HL-60 (cell line): ENCODE data around the gene SLC12A7.

Experiments used
- DNase-seq, 2 experiments: peaks; one replicate each; pipeline ENCODE4 v3.0.0-alpha.2; 2010 to 2020; ENCODE audit warnings: low read depth in 1 of 2, low spot score in 1 of 2
- H3K27ac ChIP-seq: fragments of 250-450 bp; sonication (Bioruptor Pico); replicated peaks from 2 replicates; pipeline ENCODE4 v1.5.1; 2020; ENCODE audit warnings: mild to moderate bottlenecking, moderate library complexity
- H3K27me3 ChIP-seq: fragments of 250-450 bp; sonication (Bioruptor Pico); 2 replicates; pipeline ENCODE4 v1.5.1; 2021; ENCODE audit warnings: mild to moderate bottlenecking, moderate library complexity; ENCODE audit not compliant: insufficient read depth, poor library complexity, severe bottlenecking
- H3K4me3 ChIP-seq: replicated peaks from 2 replicates; pipeline ENCODE4 v1.5.1; 2011; ENCODE audit warnings: mild to moderate bottlenecking, control low read depth, low read length; ENCODE audit not compliant: insufficient read depth
- CTCF ChIP-seq: IDR thresholded peaks from one replicate; pipeline ENCODE4 v1.5.1; 2011; ENCODE audit warnings: low read length, control low read depth, inconsistent platforms; ENCODE audit not compliant: insufficient read depth
- GABPA ChIP-seq: IDR thresholded peaks from 2 replicates; pipeline ENCODE4 v1.6.1; 2012; ENCODE audit warnings: low read depth
- POLR2AphosphoS5 ChIP-seq: IDR thresholded peaks from 2 replicates; pipeline ENCODE4 v1.6.1; 2012; ENCODE audit warnings: low read depth
- REST ChIP-seq: IDR thresholded peaks from 2 replicates; pipeline ENCODE4 v1.6.1; 2012; ENCODE audit warnings: low read depth; ENCODE audit not compliant: insufficient replicate concordance
- SPI1 ChIP-seq: IDR thresholded peaks from 2 replicates; pipeline ENCODE4 v1.6.1; 2012; ENCODE audit warnings: low read depth, mild to moderate bottlenecking, borderline replicate concordance

The SLC12A7 gene

GRCh38 chr5:1055896-1056610 is 55.8 kb downstream of the SLC12A7 start:
- TF ChIP-seq SPI1, result no peak
- DNase-seq, result no peak
- Histone ChIP-seq H3K4me3 (no peak overlapping the region), H3K27ac (no peak overlapping the region), H3K27me3 (no peaks in the 10 kb centered on the region)

GRCh38 chr5:1054799-1055775 is 56.8 kb downstream of the SLC12A7 start:
- no peak for DNase-seq
- TF ChIP-seq POLR2AphosphoS5, result no peak
- TF ChIP-seq SPI1, result no peak
- no peak for TF ChIP-seq GABPA
- no peak for TF ChIP-seq REST
- no peak for TF ChIP-seq CTCF
- Histone ChIP-seq H3K27ac (no peak overlapping the region), H3K4me3 (no peak overlapping the region), H3K27me3 (no peaks in the 10 kb centered on the region)

GRCh38 chr5:1054018-1054798 is 57.7 kb downstream of the SLC12A7 start:
- no peaks in the 10 kb centered on the region for H3K27me3 ChIP-seq
- no peak for TF ChIP-seq GABPA
- TF ChIP-seq REST, result no peak
- TF ChIP-seq SPI1, result no peak
- no peak for TF ChIP-seq CTCF
- no peak for TF ChIP-seq POLR2AphosphoS5
- DNase-seq, result no peak
- no peak overlapping the region for H3K4me3 ChIP-seq
- H3K27ac ChIP-seq, result no peak overlapping the region
